IPS-NIHi11 (cell line): ENCODE data around the gene VAT1L.
"Not testable (repeated sequence)": the region's sequence is repeated elsewhere in the genome, so short reads cannot be mapped to it uniquely, and the experiment has no call there.

Experiments
- DNase-seq: peaks from one replicate; pipeline ENCODE4 v3.0.0; 2012; ENCODE audit warnings: mixed read lengths, low spot score

VAT1L gene

GRCh38 chr16:77913738-77914253 lies 125.4 kb downstream of the VAT1L start:
- DNase-seq = no peak

- DNase-seq = no peak
Observed at GRCh38 chr16:77916111-77916510, 127.7 kb downstream of the VAT1L start.

GRCh38 chr16:77917971-77918370 lies 129.6 kb downstream of the VAT1L start:
- DNase-seq = no peak

- no peak for DNase-seq
Observed at GRCh38 chr16:77918809-77919707, 130.7 kb downstream of the VAT1L start.

- no peak for DNase-seq
Observed at GRCh38 chr16:77919761-77920415, 131.5 kb downstream of the VAT1L start.

GRCh38 chr16:77920984-77921383 lies 132.6 kb downstream of the VAT1L start:
- DNase-seq = no peak

GRCh38 chr16:77922228-77922754 lies 133.9 kb downstream of the VAT1L start:
- DNase-seq = no peak

GRCh38 chr16:77925531-77925930 lies 137.2 kb downstream of the VAT1L start:
- no peak for DNase-seq

- DNase-seq = no peak
Observed at GRCh38 chr16:77928096-77928495, 139.7 kb downstream of the VAT1L start.

GRCh38 chr16:77929004-77929403 lies 140.6 kb downstream of the VAT1L start:
- DNase-seq = no peak

GRCh38 chr16:77931058-77931457 lies 142.7 kb downstream of the VAT1L start:
- no peak for DNase-seq

GRCh38 chr16:77937473-77938149 lies 149.2 kb downstream of the VAT1L start:
- no peak for DNase-seq

- no peak for DNase-seq
Observed at GRCh38 chr16:77938913-77939312, 150.5 kb downstream of the VAT1L start.

GRCh38 chr16:77939968-77940367 lies 151.6 kb downstream of the VAT1L start:
- no peak for DNase-seq

GRCh38 chr16:77943801-77944200 lies 155.4 kb downstream of the VAT1L start:
- no peak for DNase-seq

- no peak for DNase-seq
Observed at GRCh38 chr16:77944631-77945030, 156.3 kb downstream of the VAT1L start.

- no peak for DNase-seq
Observed at GRCh38 chr16:77945126-77945525, 156.8 kb downstream of the VAT1L start.

GRCh38 chr16:77946823-77947222 lies 158.5 kb downstream of the VAT1L start:
- DNase-seq = peak; percentile 58

GRCh38 chr16:77947590-77947989 lies 159.2 kb downstream of the VAT1L start:
- not testable (repeated sequence) for DNase-seq

- DNase-seq = no peak
Observed at GRCh38 chr16:77948835-77949234, 160.5 kb downstream of the VAT1L start.

- DNase-seq = no peak
Observed at GRCh38 chr16:77949445-77949844, 161.1 kb downstream of the VAT1L start.

- DNase-seq = peak; percentile 78
Observed at GRCh38 chr16:77951788-77952187, 163.4 kb downstream of the VAT1L start.
